B cell (primary cell): ENCODE results near the gene AHNAK. TPM values are rescaled to one million over a fixed set of nuclear protein-coding genes. Genes with fewer than 3 reads are reported as not detected.

Experiments used
- ATAC-seq: fragments of 200-7000 bp; cut with Tn5 transposase; one replicate; pipeline ENCODE4 v1.10.0; 2021; ENCODE audit warnings: low read depth, mild to moderate bottlenecking, moderate number of reproducible peaks, moderate library complexity
- CTCF ChIA-PET: fragments of 350-600 bp; sonication (Branson Sonifier 250); formaldehyde crosslinking; loops from one replicate; lab custom pipeline; 2021; ENCODE audit warnings: antibody characterized with exemption, inconsistent platforms; lab: Charles Lee
- POLR2A ChIA-PET: fragments of 350-600 bp; sonication (Branson Sonifier 250); formaldehyde crosslinking; loops from one replicate; lab custom pipeline; 2021; ENCODE audit warnings: antibody characterized with exemption; lab: Charles Lee
- DNase-seq: peaks from one replicate; pipeline ENCODE4 v3.0.0; 2013
- H2AFZ ChIP-seq: 2 replicates; pipeline ENCODE4 v1.6.1; 2012; ENCODE audit warnings: mild to moderate bottlenecking, low read depth, low read length; ENCODE audit not compliant: insufficient read depth, poor library complexity, severe bottlenecking
- H3K27ac ChIP-seq, 2 donors: 1 replicate in 1 of 2; 2 replicates in 1 of 2; pipeline ENCODE4 v1.5.1; 2012 to 2013; ENCODE audit warnings: low read length in 2 of 2, mild to moderate bottlenecking in 2 of 2, moderate library complexity in 1 of 2
- H3K27me3 ChIP-seq, 4 experiments: fragments of 200-600 bp in 1 of 4; sonication (generic) in 1 of 4; replicated peaks in 1 of 4; 1 replicate in 2 of 4; 2 replicates in 2 of 4; pipeline versions ENCODE4 v1.6.1 to v1.7.0; 2013 to 2016; ENCODE audit warnings: low read length in 3 of 4, mild to moderate bottlenecking in 2 of 4, mixed read lengths in 1 of 4, moderate library complexity in 1 of 4; ENCODE audit not compliant: insufficient read depth in 4 of 4, control insufficient read depth in 3 of 4; ENCODE audit errors: control extremely low read depth in 1 of 4
- H3K36me3 ChIP-seq, 2 experiments: replicated peaks in 1 of 2; 1 replicate in 1 of 2; 2 replicates in 1 of 2; pipeline versions ENCODE4 v1.6.1 to v1.7.1; 2013; ENCODE audit warnings: low read length in 1 of 2; ENCODE audit not compliant: insufficient read depth in 2 of 2, control insufficient read depth in 1 of 2; ENCODE audit errors: control extremely low read depth in 1 of 2, extremely low read depth in 1 of 2
- H3K4me1 ChIP-seq, 2 donors: fragments of 200-600 bp in 1 of 2; sonication (generic) in 1 of 2; 1 replicate in 1 of 2; 2 replicates in 1 of 2; pipeline versions ENCODE4 v1.5.1 to v1.6.1; 2013 to 2017; ENCODE audit warnings: low read length in 2 of 2; ENCODE audit not compliant: control insufficient read depth in 2 of 2, insufficient read depth in 2 of 2
- H3K4me2 ChIP-seq: replicated peaks from 2 replicates; pipeline ENCODE3; 2012; ENCODE audit warnings: mild to moderate bottlenecking, low read depth, low read length; ENCODE audit not compliant: poor library complexity, severe bottlenecking
- H3K4me3 ChIP-seq, 5 experiments: fragments of 200-600 bp in 1 of 5; sonication (generic) in 1 of 5; 1 replicate in 3 of 5; 2 replicates in 2 of 5; pipeline versions ENCODE4 v1.5.1 to v1.7.0; 2011 to 2016; ENCODE audit warnings: low read length in 4 of 5, mild to moderate bottlenecking in 4 of 5, low read depth in 2 of 5, control low read depth in 1 of 5, moderate library complexity in 1 of 5; ENCODE audit not compliant: insufficient read depth in 1 of 5; ENCODE audit errors: control extremely low read depth in 1 of 5, extremely low read depth in 1 of 5
- H3K79me2 ChIP-seq: fragments of 200-600 bp; sonication (generic); one replicate; pipeline ENCODE4 v1.6.0; 2016; ENCODE audit warnings: low read length; ENCODE audit not compliant: control insufficient read depth, insufficient read depth
- H3K9ac ChIP-seq: fragments of 200-600 bp; sonication (generic); 2 replicates; pipeline ENCODE4 v1.6.1; 2017; ENCODE audit warnings: mild to moderate bottlenecking, low read length, moderate library complexity
- H3K9me3 ChIP-seq, 3 donors: one replicate each; pipeline versions ENCODE4 v1.6.1 to v1.7.1; 2013; ENCODE audit warnings: low read length in 2 of 3; ENCODE audit not compliant: control insufficient read depth in 2 of 3, insufficient read depth in 1 of 3; ENCODE audit errors: control extremely low read depth in 1 of 3
- H4K20me1 ChIP-seq: 2 replicates; pipeline ENCODE4 v1.6.0; 2012; ENCODE audit warnings: mild to moderate bottlenecking, low read length; ENCODE audit not compliant: insufficient read depth, control insufficient read depth, poor library complexity, severe bottlenecking
- H3K27ac Mint-ChIP-seq: one replicate; pipeline ENCODE4 v1.8.0; 2021; ENCODE audit warnings: mixed read lengths
- H3K27me3 Mint-ChIP-seq: one replicate; pipeline ENCODE4 v1.8.0; 2021; ENCODE audit warnings: mixed read lengths
- H3K4me1 Mint-ChIP-seq: one replicate; pipeline ENCODE4 v1.8.0; 2021; ENCODE audit warnings: mixed read lengths
- H3K4me3 Mint-ChIP-seq: one replicate; pipeline ENCODE4 v1.8.0; 2021; ENCODE audit warnings: mixed read lengths
- H3K9me3 Mint-ChIP-seq: one replicate; pipeline ENCODE4 v1.8.0; 2022; ENCODE audit warnings: mixed read lengths; ENCODE audit not compliant: insufficient read depth
- CTCF ChIP-seq: fragments of 200-600 bp; IDR thresholded peaks from one replicate; pipeline ENCODE4 v1.8.0; 2022; ENCODE audit warnings: antibody characterized with exemption, mild to moderate bottlenecking
- EZH2 ChIP-seq: IDR thresholded peaks from 2 replicates; pipeline ENCODE4 v1.6.1; 2012; ENCODE audit warnings: borderline replicate concordance, low read depth, mild to moderate bottlenecking, moderate library complexity, low read length; ENCODE audit not compliant: insufficient read depth, poor library complexity, severe bottlenecking
- WGBS: methylation state at CpG from one replicate; pipeline ENCODE4 v1.1.5; 2013; ENCODE audit warnings: missing lambda C conversion rate; ENCODE audit not compliant: insufficient coverage; 5-methylcytosine and 5-hydroxymethylcytosine counted together
- intact Hi-C: fragments of 100-400 bp; cut with micrococcal nuclease; formaldehyde crosslinking; loops from one replicate; pipeline ENCODE4 v1.10.0; 2022
- polyA plus RNA-seq: library from polyadenylated mRNA; depleted of rRNA; stranded (reverse); fragments of >200 nt; gene quantifications from 2 replicates; pipeline ENCODE4 v1.2.3, GENCODE V29; 2012
- total RNA-seq, 2 donors: library from RNA; stranded (reverse); fragments of 120-200 nt in 1 of 2; gene quantifications; 1 replicate in 1 of 2; 2 replicates in 1 of 2; pipeline versions ENCODE4 v1.2.3 to v1.2.4, GENCODE V29; 2013 to 2022

The AHNAK gene
- total and polyA plus RNA-seq, 2 donors (not counting 1 experiment from before 2014, with no cell fraction given) = 63.7 to 229 TPM

DNA sequence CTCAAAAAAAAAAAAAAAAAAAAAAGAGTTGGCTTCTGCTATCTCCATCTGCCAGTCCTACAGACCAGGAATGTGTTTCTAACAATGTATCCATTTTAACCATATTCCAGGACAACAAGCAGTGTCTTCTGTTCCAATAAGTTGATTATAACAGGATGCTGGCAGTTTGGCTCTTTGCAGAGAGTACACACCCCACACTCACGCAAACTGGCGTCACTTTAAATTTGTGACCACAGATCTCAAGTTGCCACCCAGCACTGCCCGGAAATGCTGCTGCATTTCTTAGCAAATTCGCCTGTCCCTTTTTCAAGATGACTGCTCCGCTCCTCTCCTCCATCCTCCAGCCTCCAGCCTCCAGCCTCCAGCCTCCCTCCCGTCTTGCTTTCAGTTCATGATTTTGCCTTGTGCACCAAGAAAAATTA, 83.5 kb downstream of the AHNAK start:
- no peaks in the 10 kb centered on the region for H3K27me3 ChIP-seq
- H3K4me2 ChIP-seq = no peak overlapping the region
- TF ChIP-seq CTCF = no peak
- no peak for TF ChIP-seq EZH2
- H3K27ac Mint-ChIP-seq = no peak overlapping the region
- ChIA-PET POLR2A (no interaction called here), CTCF (interaction anchor here (0.6 to 3.4 kb wide), 3 partner anchors 38 to 80 kb away, joined by 3 to 12 read pairs (median 3); no protein-coding TSS in a partner anchor)
- no peaks in the 10 kb centered on the region for H3K79me2 ChIP-seq
- no peaks in the 10 kb centered on the region for H3K9me3 ChIP-seq
- 82% methylated on average over 6 of the region's 6 CpGs for WGBS
- H4K20me1 ChIP-seq = no peaks in the 10 kb centered on the region
- H3K4me3 Mint-ChIP-seq = no peak overlapping the region
- H3K9ac ChIP-seq = no peak overlapping the region
- no peaks in the 10 kb centered on the region for H3K36me3 ChIP-seq
- ATAC-seq (no peak), DNase-seq (no peak)
- H2AFZ ChIP-seq = no peak overlapping the region
- no peaks in the 10 kb centered on the region for H3K9me3 Mint-ChIP-seq
- H3K27me3 Mint-ChIP-seq = no peaks in the 10 kb centered on the region
- H3K27ac ChIP-seq = no peak overlapping the region
- peaks cover 15% of the 10 kb centered on the region for H3K4me1 Mint-ChIP-seq
- peaks cover 0 to 8% of the 10 kb centered on the region in 2 donors for H3K4me1 ChIP-seq
- H3K4me3 ChIP-seq = no peak overlapping the region
- intact Hi-C loops = no loop called here

GRCh38 chr11:62462508-62462892, 84.1 kb downstream of the AHNAK start:
- CTCF ChIA-PET = interaction anchor here (3.4 kb wide), 1 partner anchor 38 kb away, joined by 12 read pairs; no protein-coding TSS in a partner anchor

More at GRCh38 chr11:62462508-62462892, 84.1 kb downstream of the AHNAK start:
- Mint-ChIP-seq H3K4me3 (no peak overlapping the region), H3K27me3 (no peaks in the 10 kb centered on the region), H3K9me3 (no peaks in the 10 kb centered on the region), H3K27ac (no peak overlapping the region), H3K4me1 (peaks cover 17% of the 10 kb centered on the region)
- Histone ChIP-seq H3K4me2 (no peak overlapping the region), H4K20me1 (no peaks in the 10 kb centered on the region), H3K27me3 (no peaks in the 10 kb centered on the region), H3K79me2 (no peaks in the 10 kb centered on the region), H3K4me3 (no peak overlapping the region), H3K9me3 (no peaks in the 10 kb centered on the region), H3K27ac (no peak overlapping the region), H3K4me1 (peaks cover 0 to 8% of the 10 kb centered on the region in 2 donors), H3K9ac (no peak overlapping the region), H2AFZ (no peak overlapping the region), H3K36me3 (no peaks in the 10 kb centered on the region)
- WGBS = 95% methylated on average over 2 of the region's 9 CpGs
- no peak for TF ChIP-seq CTCF
- no peak for DNase-seq
- no peak for ATAC-seq
- intact Hi-C loops = no loop called here
- POLR2A ChIA-PET = no interaction called here
